T-helper 2 cell (primary cell): ENCODE measurements around the gene NFAM1.
A peak's percentile ranks its signal among the peaks of the same experiment; 100 is the strongest.

Experiments used
- DNase-seq, 5 experiments: peaks; one replicate each; pipeline versions ENCODE4 v3.0.0 to v3.0.0-alpha.2; 2012 to 2022

The NFAM1 gene

DNA sequence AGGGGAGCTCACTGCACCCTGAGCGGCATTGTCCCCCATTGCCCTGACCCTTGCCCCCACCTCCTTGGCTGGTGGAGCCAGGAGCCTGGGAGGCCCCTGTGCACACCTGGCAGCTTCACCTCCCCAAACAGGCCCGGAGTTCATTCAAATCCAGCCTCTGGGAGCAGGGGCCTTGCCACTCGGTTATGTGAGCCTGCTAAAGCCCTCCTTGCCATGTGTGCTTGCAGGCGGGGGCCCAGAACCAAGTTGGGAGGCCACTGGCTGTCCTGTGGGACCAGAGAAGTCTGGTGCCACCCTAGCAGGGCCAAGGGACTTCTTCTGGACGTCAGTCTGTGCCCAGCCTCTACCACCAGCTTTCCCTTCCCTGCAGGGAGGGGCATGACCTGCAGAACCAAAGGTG is 48.9 kb downstream of the NFAM1 start:
- no peak for DNase-seq

- DNase-seq = no peak
These were observed 51.2 kb downstream of the NFAM1 start for GRCh38 chr22:42380769-42381551.

DNA sequence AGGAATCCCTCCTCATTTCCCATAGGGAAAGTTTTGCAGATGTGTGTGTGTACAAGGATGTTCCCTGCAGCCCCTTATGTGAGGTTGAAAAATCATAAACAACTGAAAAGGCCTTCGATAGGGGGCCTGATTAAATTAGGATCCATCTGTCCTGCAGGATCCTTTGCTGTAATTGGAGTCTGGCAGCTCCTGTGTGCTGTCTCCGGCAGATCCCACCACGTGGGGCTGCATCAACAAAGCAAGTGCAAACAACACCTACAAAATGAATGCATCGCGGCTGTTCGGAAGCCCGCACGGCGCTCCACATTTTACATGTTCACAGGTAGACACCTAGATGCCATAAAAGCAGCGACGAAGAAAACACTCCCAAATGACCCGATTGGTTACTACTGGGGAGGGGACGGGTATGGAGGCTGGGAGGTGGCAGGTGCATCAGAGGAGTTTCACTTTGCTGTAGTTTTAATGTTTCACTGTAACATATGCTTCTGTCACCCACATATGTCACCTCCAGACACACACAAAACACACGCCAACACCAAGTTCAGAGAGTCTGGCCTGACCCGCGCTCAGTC is 52.2 kb downstream of the NFAM1 start:
- DNase-seq = no peak

- DNase-seq = no peak
These were observed 55.3 kb downstream of the NFAM1 start for GRCh38 chr22:42376711-42377554.

GRCh38 chr22:42375982-42376381 is 56.2 kb downstream of the NFAM1 start:
- DNase-seq = no peak

DNA sequence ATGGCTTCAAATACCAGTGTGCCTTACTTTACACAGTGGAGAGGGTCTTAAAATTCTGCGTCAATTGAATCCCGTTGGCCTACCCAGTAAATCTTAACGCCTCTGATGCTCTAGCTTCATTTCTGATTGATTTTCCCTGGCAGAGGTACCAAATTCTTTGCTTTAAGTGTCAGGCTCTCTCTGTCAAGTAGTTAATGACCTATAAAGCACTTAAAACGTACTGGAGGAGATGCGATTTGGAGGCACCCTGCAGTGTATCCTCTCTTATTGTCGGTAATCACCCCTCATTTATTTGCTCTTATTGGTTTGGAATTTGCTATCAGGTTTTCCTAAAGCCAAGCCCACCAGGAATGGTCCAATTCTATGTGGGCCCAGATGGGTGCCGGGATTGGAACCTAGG is 59.2 kb downstream of the NFAM1 start:
- no peak for DNase-seq

DNA sequence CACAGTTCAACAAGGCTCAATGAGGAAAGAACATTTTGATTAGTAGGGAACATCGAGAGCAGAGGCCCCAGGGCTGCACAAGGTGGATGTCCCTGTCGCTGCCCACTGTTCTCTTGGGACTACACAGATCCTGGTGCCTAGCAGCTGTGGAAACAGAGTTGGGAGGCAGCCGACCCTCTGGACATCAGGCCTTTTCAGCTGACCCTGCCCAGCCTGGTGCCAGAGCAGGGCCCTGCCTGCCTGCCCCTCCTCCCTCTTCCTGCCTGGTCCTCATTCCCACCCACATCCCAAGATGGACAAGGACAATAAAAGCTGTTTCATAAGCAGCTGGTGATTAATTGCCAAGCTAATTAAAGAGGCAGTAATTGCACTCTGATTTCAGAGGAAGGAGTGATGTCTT is 60.7 kb downstream of the NFAM1 start:
- no peak for DNase-seq

GRCh38 chr22:42371099-42371498 is 61.1 kb downstream of the NFAM1 start:
- DNase-seq = no peak

- peak; percentile 68 to 88 (median 75) for DNase-seq
These were observed 62.8 kb downstream of the NFAM1 start for GRCh38 chr22:42369250-42370041.

- DNase-seq = peak in 4 of 5 experiments; percentile 17 to 30 (median 24)
These were observed 63.6 kb downstream of the NFAM1 start for GRCh38 chr22:42368379-42369249.

DNA sequence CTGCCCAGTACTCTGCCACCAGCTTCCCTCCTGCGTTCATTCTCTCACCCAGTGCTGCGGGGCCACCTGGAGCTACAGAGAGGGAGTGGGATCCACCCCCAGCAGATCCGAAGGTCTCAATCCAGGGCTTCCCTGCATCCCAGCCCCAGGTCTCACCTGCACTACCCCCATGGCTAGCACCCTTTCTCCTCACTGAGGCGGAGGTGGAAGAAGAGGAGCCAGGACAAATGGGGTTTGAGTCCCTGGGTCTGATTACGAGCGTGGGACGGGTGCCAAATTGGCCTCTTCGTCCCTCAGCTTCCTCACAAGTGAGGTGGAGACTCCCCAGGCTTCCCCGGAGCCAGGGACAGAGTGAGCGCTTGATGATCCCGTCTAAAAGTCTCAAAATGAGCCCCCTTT is 64.2 kb downstream of the NFAM1 start:
- DNase-seq = no peak

GRCh38 chr22:42366806-42367581 is 65.2 kb downstream of the NFAM1 start:
- no peak for DNase-seq

DNA sequence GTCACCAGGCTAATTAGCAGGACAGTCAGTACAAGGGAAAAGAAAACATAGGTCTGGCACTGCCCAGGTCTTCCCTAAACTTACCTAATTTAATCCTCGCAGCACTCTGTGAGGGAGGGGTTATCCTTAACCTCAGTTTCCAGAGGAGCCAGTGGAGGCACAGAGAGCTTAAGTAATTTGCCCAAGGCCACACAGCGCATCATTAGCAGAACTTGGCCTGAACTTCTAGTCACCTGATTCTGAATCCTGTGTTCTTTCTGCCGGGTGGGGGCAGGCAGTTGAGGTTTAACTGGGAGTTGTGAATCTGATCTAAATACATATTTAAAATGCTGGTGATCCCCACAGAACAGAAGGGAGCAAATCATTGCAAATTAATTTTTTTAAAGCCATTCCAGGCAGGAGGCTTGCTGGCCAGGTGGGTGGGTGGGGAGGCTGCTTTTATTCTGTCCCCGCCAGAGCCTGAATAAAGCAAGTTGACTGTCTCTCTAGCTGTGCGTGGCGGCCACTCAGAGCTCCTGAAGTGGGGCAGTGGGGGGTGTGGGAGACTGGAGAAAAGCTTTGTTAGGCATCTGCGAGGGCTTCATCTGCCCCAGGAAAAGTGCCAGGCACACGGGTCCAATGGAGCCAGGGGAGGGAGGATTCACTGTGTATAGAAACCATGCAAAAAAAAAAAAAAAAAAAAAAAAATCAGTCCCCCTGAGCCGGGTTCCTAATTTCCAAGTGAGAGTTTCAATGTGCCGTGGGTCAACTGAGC is 66.1 kb downstream of the NFAM1 start:
- DNase-seq = no peak

- DNase-seq = no peak
These were observed 66.9 kb downstream of the NFAM1 start for GRCh38 chr22:42365111-42365865.

- no peak for DNase-seq
These were observed 67.5 kb downstream of the NFAM1 start for GRCh38 chr22:42364604-42365110.

GRCh38 chr22:42363892-42364291 is 68.3 kb downstream of the NFAM1 start:
- no peak for DNase-seq

DNA sequence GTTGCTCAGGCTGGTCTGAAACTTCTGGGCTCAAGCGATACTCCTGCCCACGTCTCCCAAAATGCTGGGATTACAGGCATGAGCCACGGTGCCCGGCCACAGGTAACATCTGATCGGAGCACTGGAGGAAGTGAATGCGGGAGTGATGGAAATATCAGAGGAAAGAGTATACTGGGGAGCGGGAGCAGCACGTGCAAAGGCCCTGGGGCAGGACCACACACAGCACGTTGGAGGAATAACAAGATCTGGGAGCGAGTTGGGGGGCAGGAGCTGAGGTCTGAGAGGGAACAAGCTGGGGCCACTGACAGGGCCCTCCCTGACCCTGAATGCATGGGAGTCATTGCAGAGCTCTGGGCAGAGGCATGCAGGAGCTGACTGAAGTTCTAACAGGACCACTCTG is 70.7 kb downstream of the NFAM1 start:
- no peak for DNase-seq

GRCh38 chr22:42360348-42360747 is 71.9 kb downstream of the NFAM1 start:
- no peak for DNase-seq
